D721Med (cell line): ENCODE results near the gene GNAQ.
"Not testable (repeated sequence)": the region's sequence is repeated elsewhere in the genome, so short reads cannot be mapped to it uniquely, and the experiment has no call there.

Source experiments
- DNase-seq: peaks from one replicate; pipeline ENCODE4 v3.0.0; 2011; ENCODE audit warnings: low spot score; ENCODE audit not compliant: insufficient read length
- FAIRE-seq: peaks from 2 replicates; lab custom pipeline; 2011; peaks lifted over from hg19 to GRCh38; lab: Jason Lieb, UNC
- TF ChIP-seq, protein P1 (sequence below): IDR thresholded peaks from 2 replicates; pipeline ENCODE4 v1.5.1; 2012; ENCODE audit warnings: mild to moderate bottlenecking, control low read depth; ENCODE audit not compliant: insufficient read depth; ENCODE audit errors: missing control alignments

The GNAQ gene

DNA sequence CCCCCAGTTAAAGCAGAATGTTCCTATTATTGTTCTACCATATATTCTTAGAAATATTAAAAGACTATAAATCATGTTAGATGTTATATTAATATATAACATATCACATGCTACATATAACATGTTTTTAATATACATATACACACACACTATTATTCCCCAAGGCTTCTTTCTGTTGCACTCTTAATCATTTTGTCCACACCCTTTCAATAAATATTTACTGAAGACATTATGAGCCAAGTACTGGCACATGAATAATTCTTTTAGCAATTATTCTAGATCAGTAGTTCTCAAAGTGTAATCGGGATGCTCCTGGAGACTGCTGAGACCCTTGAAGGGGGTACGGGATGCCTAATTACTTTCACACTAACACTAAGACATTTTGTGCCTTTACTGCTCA is 143.9 kb downstream of the GNAQ start:
- FAIRE-seq, result no peak
- DNase-seq, result no peak
- TF ChIP-seq, protein P1, sequence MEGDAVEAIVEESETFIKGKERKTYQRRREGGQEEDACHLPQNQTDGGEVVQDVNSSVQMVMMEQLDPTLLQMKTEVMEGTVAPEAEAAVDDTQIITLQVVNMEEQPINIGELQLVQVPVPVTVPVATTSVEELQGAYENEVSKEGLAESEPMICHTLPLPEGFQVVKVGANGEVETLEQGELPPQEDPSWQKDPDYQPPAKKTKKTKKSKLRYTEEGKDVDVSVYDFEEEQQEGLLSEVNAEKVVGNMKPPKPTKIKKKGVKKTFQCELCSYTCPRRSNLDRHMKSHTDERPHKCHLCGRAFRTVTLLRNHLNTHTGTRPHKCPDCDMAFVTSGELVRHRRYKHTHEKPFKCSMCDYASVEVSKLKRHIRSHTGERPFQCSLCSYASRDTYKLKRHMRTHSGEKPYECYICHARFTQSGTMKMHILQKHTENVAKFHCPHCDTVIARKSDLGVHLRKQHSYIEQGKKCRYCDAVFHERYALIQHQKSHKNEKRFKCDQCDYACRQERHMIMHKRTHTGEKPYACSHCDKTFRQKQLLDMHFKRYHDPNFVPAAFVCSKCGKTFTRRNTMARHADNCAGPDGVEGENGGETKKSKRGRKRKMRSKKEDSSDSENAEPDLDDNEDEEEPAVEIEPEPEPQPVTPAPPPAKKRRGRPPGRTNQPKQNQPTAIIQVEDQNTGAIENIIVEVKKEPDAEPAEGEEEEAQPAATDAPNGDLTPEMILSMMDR, result no peak

DNA sequence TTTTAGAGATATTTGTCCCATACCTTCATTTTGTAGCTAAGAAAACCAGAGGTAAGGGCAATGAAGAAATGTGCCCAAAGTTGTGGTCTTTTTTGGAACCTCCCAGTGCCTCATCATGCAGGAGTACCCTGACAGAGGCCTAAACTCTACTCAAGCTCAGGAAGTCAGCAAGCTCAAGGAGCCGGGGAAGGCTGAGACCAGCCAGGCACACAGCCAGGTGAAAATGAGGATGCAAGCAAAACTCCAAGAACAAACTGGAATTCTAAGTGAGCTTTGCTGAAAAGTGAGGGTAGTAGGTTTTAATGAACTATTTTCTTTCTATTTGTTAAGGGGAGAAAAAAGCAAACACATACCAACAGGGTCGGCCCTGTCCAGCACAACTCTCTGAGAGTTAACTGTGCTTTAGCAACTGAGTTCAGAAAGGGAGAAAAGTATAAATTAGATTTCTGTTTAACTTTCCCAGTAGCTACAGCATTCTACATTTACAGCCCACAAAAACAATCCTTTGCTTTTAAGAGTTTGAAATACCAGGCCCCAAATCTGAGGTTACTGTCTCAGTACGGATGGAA is 146.4 kb downstream of the GNAQ start:
- DNase-seq, result no peak
- FAIRE-seq, result no peak
- TF ChIP-seq, protein P1, result no peak

DNA sequence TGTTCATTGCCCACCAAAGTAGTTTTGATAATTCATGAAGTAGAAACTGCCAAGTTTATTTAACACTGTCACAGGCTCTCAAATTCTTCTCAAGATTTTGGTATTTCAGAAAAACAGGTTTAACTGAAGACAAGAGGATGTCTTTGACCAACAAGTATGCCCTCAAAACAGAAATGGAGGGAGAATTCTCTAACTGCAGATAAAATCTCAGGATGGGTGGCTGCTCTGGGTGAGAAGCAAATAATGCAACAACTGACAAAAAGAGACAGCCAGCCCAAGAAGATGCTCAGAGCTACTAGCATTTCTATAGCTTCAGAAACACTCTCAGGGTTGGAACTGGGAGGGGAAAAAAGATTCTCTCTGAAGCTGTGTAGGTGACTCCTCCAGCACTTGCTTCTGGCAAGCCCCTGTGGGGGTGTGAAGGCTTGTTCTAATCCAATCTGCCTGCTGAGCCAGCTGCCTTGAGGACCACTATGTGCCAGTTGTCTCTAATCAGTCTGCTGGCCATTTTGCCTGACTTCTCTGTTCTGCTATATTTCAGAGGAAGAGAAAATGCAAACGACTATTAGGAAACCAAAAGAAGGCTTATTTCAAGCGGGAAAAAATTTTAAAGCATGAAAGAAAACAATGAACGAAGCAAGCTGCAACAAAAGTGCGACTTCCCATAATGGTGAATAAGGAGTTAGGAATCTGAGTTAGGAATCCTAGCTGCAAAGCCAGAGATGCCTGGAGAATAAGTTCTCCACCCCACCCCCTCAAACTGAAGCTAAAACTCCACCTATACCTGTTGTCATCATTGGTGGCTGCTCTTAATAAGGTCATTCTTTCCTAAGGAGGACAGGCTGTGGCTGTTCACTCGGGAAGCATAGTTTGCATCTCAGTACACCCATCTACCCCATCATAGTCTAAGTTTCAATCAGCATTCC is 147.5 kb downstream of the GNAQ start:
- FAIRE-seq (no peak), DNase-seq (no peak)
- TF ChIP-seq, protein P1, result no peak

DNA sequence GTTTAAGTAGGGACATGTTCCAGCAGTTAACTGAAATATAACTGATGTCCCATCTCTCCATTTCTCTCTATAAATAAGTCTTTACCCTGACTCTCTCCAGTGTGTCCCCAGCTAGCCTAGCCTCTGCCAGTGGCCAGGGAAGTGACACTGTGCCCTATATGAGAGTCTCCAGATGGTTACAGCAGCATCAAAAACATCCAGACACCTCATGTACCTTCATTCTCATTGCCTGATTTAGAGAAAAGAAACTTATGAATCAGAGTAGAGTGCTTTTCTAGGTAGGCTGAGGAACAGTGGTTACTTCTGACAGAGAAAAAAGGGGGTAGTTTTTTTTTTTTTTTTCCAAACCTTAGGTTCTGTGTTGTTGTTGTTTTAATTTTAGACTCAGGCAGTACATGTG is 148.5 kb downstream of the GNAQ start:
- TF ChIP-seq, protein P1, result no peak
- FAIRE-seq, result no peak
- no peak for DNase-seq

DNA sequence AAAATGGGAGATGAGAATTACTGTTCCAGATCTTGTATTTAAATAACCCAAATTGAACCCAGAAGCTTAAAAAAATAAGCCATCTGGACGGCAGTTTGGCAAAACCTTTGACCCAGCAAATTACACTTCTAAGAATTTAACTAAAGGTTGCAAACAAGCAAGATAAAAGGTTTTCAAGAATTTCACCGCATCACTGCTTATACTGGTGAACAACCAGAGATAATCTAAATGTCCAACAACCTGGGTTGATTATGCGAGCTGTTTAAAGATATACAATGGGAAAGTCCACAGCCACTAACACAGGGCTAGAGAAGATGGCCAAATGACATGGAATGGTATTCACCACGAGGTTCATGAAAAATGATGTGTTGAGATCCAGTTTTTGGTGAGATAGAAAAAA is 149.3 kb downstream of the GNAQ start:
- FAIRE-seq, result no peak
- TF ChIP-seq, protein P1, result no peak

DNA sequence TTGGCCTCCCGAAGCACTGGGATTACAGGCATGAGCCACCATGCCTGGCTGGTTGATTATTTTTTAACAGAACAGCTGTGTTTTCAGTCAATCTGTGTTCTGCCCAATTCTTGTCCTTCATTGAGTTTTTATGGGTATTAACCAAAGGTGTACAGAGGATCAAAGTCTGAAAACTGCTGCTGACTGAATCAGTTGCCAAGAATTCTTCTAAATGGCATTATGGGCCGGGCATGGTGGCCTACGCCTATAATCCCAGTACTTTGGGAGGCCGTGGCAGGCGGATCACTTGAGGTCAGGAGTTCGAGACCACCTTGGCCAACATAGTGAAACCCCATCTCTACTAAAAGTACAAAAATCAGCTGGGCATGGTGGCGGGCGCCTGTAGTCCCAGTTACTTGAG is 150.0 kb downstream of the GNAQ start:
- DNase-seq, FAIRE-seq: not testable (repeated sequence)

More for the DNA sequence above, 149.3 kb downstream of the GNAQ start:
- DNase-seq, result no peak

DNA sequence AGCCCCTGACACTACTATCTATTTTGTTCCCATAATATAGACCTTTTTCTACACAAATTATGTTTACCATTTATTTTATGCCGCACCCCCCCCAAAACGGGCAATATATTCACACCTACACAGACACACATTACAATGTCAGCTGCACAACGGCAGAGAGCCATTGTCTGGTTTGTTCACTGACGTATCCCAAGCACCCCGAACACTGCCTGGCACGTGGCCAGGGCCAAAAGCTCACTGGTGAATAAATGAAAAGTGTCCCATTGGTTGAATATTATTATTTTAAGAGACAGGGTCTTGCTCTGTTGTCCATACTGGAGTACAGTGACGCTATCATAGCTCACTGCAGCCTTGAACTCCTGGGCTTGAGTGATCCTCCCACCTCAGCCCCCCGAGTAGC is 150.5 kb downstream of the GNAQ start:
- no peak for FAIRE-seq
- TF ChIP-seq, protein P1, result no peak
- no peak for DNase-seq
